ENCODE data around the gene PRR29. TPM values are rescaled to one million over a fixed set of nuclear protein-coding genes. Genes with fewer than 3 reads are reported as not detected.

Gene PRR29
- total RNA-seq, 2 experiments from 2014 or later = 0.16 to 0.29 TPM

GRCh38 chr17:63999680-64000531 lies 1.8 kb downstream of the PRR29 start:
- intact Hi-C loops (cut with micrococcal nuclease; ENCODE audit: unreplicated experiment) = no loop called here
- peaks cover 36% of the 10 kb centered on the region for H3K36me3 ChIP-seq (ENCODE audit: insufficient read depth, low read length)
- ChIA-PET CTCF (ENCODE audit: unreplicated experiment) (interaction anchor here (0.6 kb wide), 1 partner anchor 13 kb away, joined by 3 read pairs; no protein-coding TSS in a partner anchor), POLR2A (no interaction called here)
- TSS peak; percentile 42 for BruUV-seq (replicated peaks)
- no peaks in the 10 kb centered on the region for H4K20me1 ChIP-seq (ENCODE audit: insufficient read depth, low read length)
- DNase-seq (ENCODE audit: low spot score) = no peak
- H3K9me2 ChIP-seq (ENCODE audit: insufficient read depth, low read length) = no peaks in the 10 kb centered on the region
- TF ChIP-seq, protein P1, sequence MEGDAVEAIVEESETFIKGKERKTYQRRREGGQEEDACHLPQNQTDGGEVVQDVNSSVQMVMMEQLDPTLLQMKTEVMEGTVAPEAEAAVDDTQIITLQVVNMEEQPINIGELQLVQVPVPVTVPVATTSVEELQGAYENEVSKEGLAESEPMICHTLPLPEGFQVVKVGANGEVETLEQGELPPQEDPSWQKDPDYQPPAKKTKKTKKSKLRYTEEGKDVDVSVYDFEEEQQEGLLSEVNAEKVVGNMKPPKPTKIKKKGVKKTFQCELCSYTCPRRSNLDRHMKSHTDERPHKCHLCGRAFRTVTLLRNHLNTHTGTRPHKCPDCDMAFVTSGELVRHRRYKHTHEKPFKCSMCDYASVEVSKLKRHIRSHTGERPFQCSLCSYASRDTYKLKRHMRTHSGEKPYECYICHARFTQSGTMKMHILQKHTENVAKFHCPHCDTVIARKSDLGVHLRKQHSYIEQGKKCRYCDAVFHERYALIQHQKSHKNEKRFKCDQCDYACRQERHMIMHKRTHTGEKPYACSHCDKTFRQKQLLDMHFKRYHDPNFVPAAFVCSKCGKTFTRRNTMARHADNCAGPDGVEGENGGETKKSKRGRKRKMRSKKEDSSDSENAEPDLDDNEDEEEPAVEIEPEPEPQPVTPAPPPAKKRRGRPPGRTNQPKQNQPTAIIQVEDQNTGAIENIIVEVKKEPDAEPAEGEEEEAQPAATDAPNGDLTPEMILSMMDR (conservative IDR thresholded peaks at IDR 0.05; ENCODE audit: low read length) = no peak
- TF ChIP-seq EZH2phosphoT487 (IDR thresholded peaks at IDR 0.05; ENCODE audit: borderline replicate concordance, low read depth, low read length) = no peak
- no peak overlapping the region for H3K4me3 ChIP-seq (ENCODE audit: low read depth, low read length, poor library complexity, severe bottlenecking)
- H3K4me1 ChIP-seq (ENCODE audit: insufficient read depth, low read length, poor library complexity, severe bottlenecking) = peaks cover 18% of the 10 kb centered on the region
- no peak overlapping the region for H2AFZ ChIP-seq (ENCODE audit: low read length)
- no peak overlapping the region for H3K27ac ChIP-seq (ENCODE audit: low read depth, low read length, poor library complexity, severe bottlenecking)
- no peaks in the 10 kb centered on the region for H3K9me3 ChIP-seq (ENCODE audit: low read length)
- H3K79me2 ChIP-seq (ENCODE audit: insufficient read depth, low read depth, low read length) = no peaks in the 10 kb centered on the region
- H3K4me2 ChIP-seq (ENCODE audit: low read length) = no peak overlapping the region

- no peak overlapping the region for H3K27ac ChIP-seq (ENCODE audit: low read depth, low read length, poor library complexity, severe bottlenecking)
- DNase-seq (ENCODE audit: low spot score) = no peak
- no peak overlapping the region for H3K4me2 ChIP-seq (ENCODE audit: low read length)
- H3K4me3 ChIP-seq (ENCODE audit: low read depth, low read length, poor library complexity, severe bottlenecking) = no peak overlapping the region
- BruUV-seq (replicated peaks) = no TSS peak
- H3K36me3 ChIP-seq (ENCODE audit: insufficient read depth, low read length) = peaks cover 46% of the 10 kb centered on the region
- H3K9me2 ChIP-seq (ENCODE audit: insufficient read depth, low read length) = no peaks in the 10 kb centered on the region
- intact Hi-C loops (cut with micrococcal nuclease; ENCODE audit: unreplicated experiment) = no loop called here
- TF ChIP-seq EZH2phosphoT487 (IDR thresholded peaks at IDR 0.05; ENCODE audit: borderline replicate concordance, low read depth, low read length) = no peak
- TF ChIP-seq, protein P1 (conservative IDR thresholded peaks at IDR 0.05; ENCODE audit: low read length) = no peak
- no peaks in the 10 kb centered on the region for H3K79me2 ChIP-seq (ENCODE audit: insufficient read depth, low read depth, low read length)
- no peaks in the 10 kb centered on the region for H3K9me3 ChIP-seq (ENCODE audit: low read length)
- H2AFZ ChIP-seq (ENCODE audit: low read length) = no peak overlapping the region
- ChIA-PET CTCF (ENCODE audit: unreplicated experiment) (no interaction called here), POLR2A (no interaction called here)
- peaks cover 18% of the 10 kb centered on the region for H3K4me1 ChIP-seq (ENCODE audit: insufficient read depth, low read length, poor library complexity, severe bottlenecking)
- H4K20me1 ChIP-seq (ENCODE audit: insufficient read depth, low read length) = no peaks in the 10 kb centered on the region
Observed at GRCh38 chr17:64001091-64001579, 3.0 kb downstream of the PRR29 start.
